Smooth muscle cell (in vitro differentiated cells): ENCODE data around the gene SELENBP1. TPM values are rescaled to one million over a fixed set of nuclear protein-coding genes. Genes with fewer than 3 reads are reported as not detected.

ENCODE experiments used
- DNase-seq: peaks from one replicate; lab custom pipeline; 2025; ENCODE audit not compliant: unreplicated experiment; lab: John Stamatoyannopoulos, UW
- H2AFZ ChIP-seq: fragments of 200-600 bp; sonication (generic); 2 replicates; pipeline ENCODE4 v1.6.0; 2016; ENCODE audit warnings: antibody characterized with exemption, low read depth, mild to moderate bottlenecking
- H3F3A ChIP-seq: fragments of 200-600 bp; sonication (generic); 2 replicates; pipeline ENCODE4 v1.6.0; 2017; ENCODE audit warnings: antibody characterized with exemption, low read depth
- H3K27ac ChIP-seq: fragments of 200-600 bp; sonication (generic); 2 replicates; pipeline ENCODE4 v1.5.1; 2016; ENCODE audit warnings: low read depth, mild to moderate bottlenecking
- H3K27me3 ChIP-seq: fragments of 200-600 bp; sonication (generic); 2 replicates; pipeline ENCODE4 v1.6.1; 2016; ENCODE audit warnings: low read depth, mild to moderate bottlenecking
- H3K36me3 ChIP-seq: fragments of 200-600 bp; sonication (generic); 2 replicates; pipeline ENCODE4 v1.5.1; 2016; ENCODE audit warnings: low read depth
- H3K4me1 ChIP-seq: fragments of 200-600 bp; sonication (generic); 2 replicates; pipeline ENCODE4 v1.5.1; 2016; ENCODE audit warnings: low read depth
- H3K4me2 ChIP-seq: fragments of 200-600 bp; sonication (generic); 2 replicates; pipeline ENCODE4 v1.6.0; 2016; ENCODE audit warnings: mild to moderate bottlenecking
- H3K4me3 ChIP-seq: fragments of 200-600 bp; sonication (generic); 2 replicates; pipeline ENCODE4 v1.5.1; 2016; ENCODE audit warnings: mild to moderate bottlenecking
- H3K79me2 ChIP-seq: fragments of 200-600 bp; sonication (generic); 2 replicates; pipeline ENCODE4 v1.6.0; 2016; ENCODE audit warnings: low read depth, mild to moderate bottlenecking
- H3K9ac ChIP-seq: fragments of 200-600 bp; sonication (generic); 2 replicates; pipeline ENCODE4 v1.6.0; 2016; ENCODE audit warnings: low read depth
- H3K9me3 ChIP-seq: fragments of 200-600 bp; sonication (generic); replicated peaks from 2 replicates; pipeline ENCODE4 v1.5.1; 2016; ENCODE audit warnings: low read depth
- H4K20me1 ChIP-seq: fragments of 200-600 bp; sonication (generic); 2 replicates; pipeline ENCODE4 v1.6.0; 2016; ENCODE audit warnings: low read depth
- CTCF ChIP-seq: fragments of 200-600 bp; sonication (generic); IDR thresholded peaks from 2 replicates; pipeline ENCODE4 v1.5.1; 2017; ENCODE audit warnings: borderline replicate concordance, mild to moderate bottlenecking, antibody characterized with exemption; ENCODE audit not compliant: insufficient read depth, poor library complexity, severe bottlenecking
- WGBS: methylation state at CpG from one replicate; pipeline ENCODE4 v1.1.7; 2016; ENCODE audit warnings: low lambda C conversion rate; 5-methylcytosine and 5-hydroxymethylcytosine counted together
- polyA plus RNA-seq: library from polyadenylated mRNA; unstranded; fragments of >200 nt; fragmentation: Nextera tagmentation; extraction: Ambion mirVana; gene quantifications from 2 replicates; pipeline ENCODE4 v1.2.1, GENCODE V29; 2016
- total RNA-seq: library from RNA; depleted of rRNA; stranded (reverse); fragments of >200 nt; gene quantifications from 2 replicates; pipeline ENCODE4 v1.2.3, GENCODE V29; 2014

SELENBP1 gene
- total and polyA plus RNA-seq, 2 experiments from 2014 or later: 22.0 to 40.2 TPM

DNA sequence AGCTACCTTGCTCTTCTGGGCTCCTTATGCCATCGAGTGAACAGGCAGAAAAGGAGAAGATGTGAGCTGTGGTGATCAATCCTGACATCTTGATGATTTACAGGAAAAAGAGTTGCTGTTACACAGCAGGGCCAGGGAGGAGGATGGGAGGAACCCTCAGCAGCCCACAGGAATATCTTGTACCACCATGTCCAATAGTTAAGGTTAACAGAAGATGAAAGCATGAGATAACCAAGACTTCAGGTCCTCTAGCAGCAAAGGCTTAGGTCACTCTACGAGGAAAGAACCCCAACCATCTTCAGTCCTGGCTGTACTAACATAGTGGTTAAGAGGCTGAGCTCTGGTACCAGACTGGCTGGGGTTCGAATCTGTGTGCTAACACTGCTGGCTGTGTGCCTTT, 12.1 kb upstream of the SELENBP1 start:
- TF ChIP-seq CTCF: no peak
- no peaks in the 10 kb centered on the region for H3K27me3 ChIP-seq
- H3K4me1 ChIP-seq: no peaks in the 10 kb centered on the region
- no peak for DNase-seq
- no peak overlapping the region for H2AFZ ChIP-seq
- no peaks in the 10 kb centered on the region for H3F3A ChIP-seq
- H3K4me3 ChIP-seq: no peak overlapping the region
- no peaks in the 10 kb centered on the region for H4K20me1 ChIP-seq
- no peaks in the 10 kb centered on the region for H3K79me2 ChIP-seq
- H3K27ac ChIP-seq: no peak overlapping the region
- H3K9me3 ChIP-seq: no peaks in the 10 kb centered on the region
- no peak overlapping the region for H3K4me2 ChIP-seq
- 85% methylated on average over 3 of the region's 3 CpGs for WGBS
- no peaks in the 10 kb centered on the region for H3K36me3 ChIP-seq
- H3K9ac ChIP-seq: no peak overlapping the region

- no peaks in the 10 kb centered on the region for H3K27me3 ChIP-seq
- H3K9ac ChIP-seq: no peak overlapping the region
- no peaks in the 10 kb centered on the region for H4K20me1 ChIP-seq
- TF ChIP-seq CTCF: no peak
- DNase-seq: no peak
- H3K4me2 ChIP-seq: no peak overlapping the region
- H3K36me3 ChIP-seq: no peaks in the 10 kb centered on the region
- H3K9me3 ChIP-seq: no peaks in the 10 kb centered on the region
- no peak overlapping the region for H2AFZ ChIP-seq
- H3K79me2 ChIP-seq: no peaks in the 10 kb centered on the region
- whole genome bisulfite sequencing: 87% methylated on average over 3 of the region's 3 CpGs
- H3K4me1 ChIP-seq: peaks cover 7% of the 10 kb centered on the region
- no peaks in the 10 kb centered on the region for H3F3A ChIP-seq
- no peak overlapping the region for H3K27ac ChIP-seq
- H3K4me3 ChIP-seq: no peak overlapping the region
These were observed 4.8 kb upstream of the SELENBP1 start for GRCh38 chr1:151377150-151377884.

DNA sequence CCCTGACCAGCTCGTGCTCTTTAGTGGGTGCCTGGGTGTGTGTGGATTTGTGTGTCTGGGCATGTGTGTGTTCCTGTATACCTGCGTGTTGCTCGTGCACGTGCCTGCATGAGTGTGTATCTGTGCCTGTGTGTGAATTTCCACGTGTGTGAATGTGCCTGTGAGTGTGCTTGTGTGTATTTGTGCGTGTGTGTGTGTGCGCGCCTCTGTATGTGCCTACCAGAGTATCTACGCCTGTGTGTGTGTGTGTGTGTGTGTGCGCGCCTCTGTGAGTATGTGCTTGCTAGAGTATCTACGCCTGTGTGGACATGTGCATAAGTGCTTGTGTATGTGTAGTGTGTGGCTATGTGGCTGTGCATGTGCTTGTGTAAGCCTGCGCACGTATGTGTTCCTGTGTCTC, 691 bp upstream of the SELENBP1 start:
- Histone ChIP-seq H3K4me3 (no peak overlapping the region), H3F3A (no peaks in the 10 kb centered on the region), H3K9ac (no peak overlapping the region), H3K36me3 (no peaks in the 10 kb centered on the region), H4K20me1 (no peaks in the 10 kb centered on the region), H3K4me1 (peaks cover 23% of the 10 kb centered on the region), H3K27ac (no peak overlapping the region), H3K4me2 (no peak overlapping the region), H3K79me2 (peaks cover 4% of the 10 kb centered on the region), H2AFZ (no peak overlapping the region), H3K9me3 (no peaks in the 10 kb centered on the region), H3K27me3 (no peaks in the 10 kb centered on the region)
- DNase-seq: no peak
- 98% methylated on average over 14 of the region's 14 CpGs for WGBS
- TF ChIP-seq CTCF: no peak
